KOPT-K1 (cell line): ENCODE data around the gene MYO7A.
"Not testable (repeated sequence)": the region's sequence is repeated elsewhere in the genome, so short reads cannot be mapped to it uniquely, and the experiment has no call there.

Experiments
- H3K27ac ChIP-seq: fragments of 200-600 bp; sonication (generic); 2 replicates; pipeline ENCODE4 v1.5.1; 2016; ENCODE audit warnings: antibody characterized with exemption, mild to moderate bottlenecking, low read depth, low read length; ENCODE audit not compliant: poor library complexity, severe bottlenecking
- H3K36me3 ChIP-seq: fragments of 200-600 bp; sonication (generic); 2 replicates; pipeline ENCODE4 v1.5.1; 2017; ENCODE audit warnings: antibody characterized with exemption, mild to moderate bottlenecking, low read length, moderate library complexity; ENCODE audit not compliant: insufficient read depth
- H3K9me3 ChIP-seq: fragments of 200-600 bp; sonication (generic); 2 replicates; pipeline ENCODE4 v1.5.1; 2017; ENCODE audit warnings: antibody characterized with exemption, low read length, mild to moderate bottlenecking; ENCODE audit not compliant: insufficient read depth, poor library complexity, severe bottlenecking

Gene MYO7A

DNA sequence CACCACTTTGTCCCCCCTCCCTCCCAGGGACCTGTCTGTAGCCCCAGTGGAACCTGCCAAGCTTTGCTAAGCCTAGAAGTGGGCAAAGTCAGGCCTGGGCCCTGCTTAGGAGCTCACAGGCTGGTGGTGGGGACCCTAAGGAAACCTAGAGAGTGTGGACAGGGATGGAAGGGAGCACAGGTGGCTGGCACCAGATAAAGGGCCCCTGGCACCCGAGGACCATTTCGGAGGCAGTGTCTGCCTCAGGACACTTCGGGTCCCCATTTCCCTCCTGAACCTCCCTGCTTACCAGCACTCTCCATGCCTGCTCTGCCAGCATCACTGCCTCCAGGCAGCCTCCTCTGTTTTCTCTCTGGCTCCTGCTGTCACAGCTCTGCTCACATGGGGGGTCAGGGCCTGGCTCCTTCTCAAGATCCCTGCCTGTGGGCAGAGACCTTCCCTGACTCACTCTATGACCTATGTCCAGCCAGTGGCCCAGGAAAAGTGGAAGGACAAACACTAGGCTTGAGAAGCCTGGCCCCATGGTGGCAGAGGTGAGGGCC lies 39.0 kb upstream of the MYO7A start:
- H3K27ac ChIP-seq = no peak overlapping the region
- H3K9me3 ChIP-seq = no peaks in the 10 kb centered on the region
- H3K36me3 ChIP-seq = no peaks in the 10 kb centered on the region

DNA sequence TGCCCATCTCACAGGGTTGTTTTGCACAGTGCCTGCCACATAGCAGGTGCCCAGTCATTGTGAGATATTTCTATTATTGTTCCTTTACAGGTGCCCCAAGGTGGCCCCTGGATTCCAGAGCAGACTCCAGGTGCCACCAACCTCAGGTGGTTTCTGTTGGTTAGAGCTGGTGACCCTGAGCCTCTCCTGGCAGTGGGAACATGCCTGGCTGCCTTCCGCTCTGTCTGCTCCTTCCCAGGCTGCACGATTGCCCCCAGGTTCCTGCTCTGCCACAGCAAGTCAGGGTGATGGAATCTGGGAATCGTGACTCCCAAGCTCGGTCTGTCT lies 38.0 kb upstream of the MYO7A start:
- H3K36me3 ChIP-seq = no peaks in the 10 kb centered on the region
- H3K27ac ChIP-seq = no peak overlapping the region
- H3K9me3 ChIP-seq = no peaks in the 10 kb centered on the region

- Histone ChIP-seq H3K36me3 (no peaks in the 10 kb centered on the region), H3K27ac (no peak overlapping the region), H3K9me3 (no peaks in the 10 kb centered on the region)
These were observed 37.5 kb upstream of the MYO7A start for GRCh38 chr11:77090373-77091111.

DNA sequence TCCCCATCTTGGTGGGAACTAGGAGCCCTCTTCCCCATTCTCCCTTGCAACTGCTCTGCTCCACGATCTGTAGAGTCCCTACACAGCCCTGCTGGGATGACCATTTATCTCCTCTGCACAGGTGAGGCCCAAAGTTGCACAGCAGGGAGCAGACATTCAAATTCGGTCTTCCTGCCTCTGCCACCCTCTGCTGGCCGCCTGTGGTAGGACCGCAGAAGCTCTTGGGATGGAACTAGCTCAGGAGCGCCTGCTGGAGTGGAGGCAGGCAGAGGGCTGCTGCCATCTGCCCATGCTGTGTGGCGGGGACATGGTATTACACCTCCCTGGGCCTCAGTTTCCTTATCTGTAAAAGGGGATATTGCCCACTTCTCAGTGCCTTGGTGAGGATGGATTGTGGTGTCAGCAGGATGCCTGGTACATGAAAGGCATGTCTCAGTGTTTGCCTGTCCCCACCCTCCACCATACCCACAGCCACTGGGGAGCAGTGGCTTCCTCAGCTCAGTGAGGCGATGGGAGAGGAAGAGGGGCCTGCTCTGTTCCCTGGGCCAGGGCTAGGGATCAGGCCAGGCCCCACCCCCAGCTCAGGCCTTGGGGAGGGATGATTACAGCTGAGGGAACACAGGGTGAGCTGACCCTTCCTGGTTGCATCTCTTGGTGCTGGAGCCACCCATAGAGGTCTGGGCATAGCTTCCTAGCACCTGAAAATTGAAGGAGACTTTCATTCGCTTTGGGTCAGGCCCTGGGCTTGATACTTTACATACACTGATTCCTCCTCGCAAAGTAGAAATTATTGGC lies 36.7 kb upstream of the MYO7A start:
- H3K36me3 ChIP-seq = no peaks in the 10 kb centered on the region
- H3K27ac ChIP-seq = no peak overlapping the region
- H3K9me3 ChIP-seq = no peaks in the 10 kb centered on the region

DNA sequence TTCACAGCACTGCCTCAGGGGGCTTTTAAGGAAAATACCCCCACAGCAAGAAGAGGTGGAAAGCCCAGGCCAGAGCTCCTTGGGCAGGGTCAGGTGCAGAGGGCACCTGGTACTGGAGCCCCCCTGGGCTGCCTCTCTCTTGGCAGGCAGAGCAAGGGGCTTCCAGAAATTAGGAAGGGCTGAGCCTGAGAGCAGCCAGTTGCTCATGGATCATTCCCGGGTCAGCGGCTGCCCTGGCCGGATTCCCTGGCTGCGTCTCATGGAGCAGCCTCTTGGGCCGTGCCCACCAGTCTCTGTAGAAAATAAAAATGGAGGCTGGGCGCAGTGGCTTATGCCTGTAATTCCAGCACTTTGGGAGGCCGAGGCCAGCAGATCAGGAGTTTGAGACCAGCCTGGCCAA lies 35.7 kb upstream of the MYO7A start:
- Histone ChIP-seq H3K27ac (no peak overlapping the region), H3K36me3 (no peaks in the 10 kb centered on the region), H3K9me3 (no peaks in the 10 kb centered on the region)

DNA sequence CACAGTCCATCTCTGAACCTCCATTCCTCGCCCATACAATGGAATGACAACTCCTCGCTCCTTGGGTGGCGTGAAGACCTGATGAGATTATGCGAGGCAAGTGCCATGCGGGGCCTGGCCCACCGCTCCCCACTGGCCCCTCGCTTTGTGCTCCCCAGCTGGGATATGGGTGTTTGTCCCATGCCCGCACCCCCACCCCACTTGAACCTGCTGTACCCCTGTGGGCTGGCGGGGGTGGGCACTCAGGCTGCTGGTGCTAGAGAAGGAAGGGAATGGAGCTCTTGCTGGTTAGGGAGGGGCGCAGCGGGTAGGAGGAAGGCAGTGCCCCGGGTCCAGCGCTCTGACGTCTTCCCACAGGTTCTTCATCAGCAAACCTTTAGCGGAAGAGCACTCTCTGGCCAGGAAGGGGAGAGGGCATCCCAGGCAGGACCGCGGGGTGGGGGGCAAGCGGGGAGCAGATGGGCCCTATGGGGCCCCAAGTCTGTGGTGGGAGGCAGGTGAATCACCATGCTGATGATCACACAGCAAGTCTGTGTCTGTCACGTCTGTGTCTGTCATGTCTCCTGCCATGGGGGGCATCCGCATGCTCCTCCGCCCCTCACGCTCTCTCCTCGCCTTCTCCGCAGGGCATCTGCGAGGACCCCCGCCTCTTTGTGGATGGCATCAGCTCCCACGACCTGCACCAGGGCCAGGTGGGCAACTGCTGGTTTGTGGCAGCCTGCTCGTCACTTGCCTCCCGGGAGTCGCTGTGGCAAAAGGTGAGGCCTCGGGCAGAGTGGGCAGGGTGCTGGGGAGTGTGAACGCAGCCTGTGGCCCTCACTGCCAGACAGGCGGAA lies 34.8 kb upstream of the MYO7A start:
- Histone ChIP-seq H3K36me3 (no peaks in the 10 kb centered on the region), H3K9me3 (no peaks in the 10 kb centered on the region), H3K27ac (no peak overlapping the region)

DNA sequence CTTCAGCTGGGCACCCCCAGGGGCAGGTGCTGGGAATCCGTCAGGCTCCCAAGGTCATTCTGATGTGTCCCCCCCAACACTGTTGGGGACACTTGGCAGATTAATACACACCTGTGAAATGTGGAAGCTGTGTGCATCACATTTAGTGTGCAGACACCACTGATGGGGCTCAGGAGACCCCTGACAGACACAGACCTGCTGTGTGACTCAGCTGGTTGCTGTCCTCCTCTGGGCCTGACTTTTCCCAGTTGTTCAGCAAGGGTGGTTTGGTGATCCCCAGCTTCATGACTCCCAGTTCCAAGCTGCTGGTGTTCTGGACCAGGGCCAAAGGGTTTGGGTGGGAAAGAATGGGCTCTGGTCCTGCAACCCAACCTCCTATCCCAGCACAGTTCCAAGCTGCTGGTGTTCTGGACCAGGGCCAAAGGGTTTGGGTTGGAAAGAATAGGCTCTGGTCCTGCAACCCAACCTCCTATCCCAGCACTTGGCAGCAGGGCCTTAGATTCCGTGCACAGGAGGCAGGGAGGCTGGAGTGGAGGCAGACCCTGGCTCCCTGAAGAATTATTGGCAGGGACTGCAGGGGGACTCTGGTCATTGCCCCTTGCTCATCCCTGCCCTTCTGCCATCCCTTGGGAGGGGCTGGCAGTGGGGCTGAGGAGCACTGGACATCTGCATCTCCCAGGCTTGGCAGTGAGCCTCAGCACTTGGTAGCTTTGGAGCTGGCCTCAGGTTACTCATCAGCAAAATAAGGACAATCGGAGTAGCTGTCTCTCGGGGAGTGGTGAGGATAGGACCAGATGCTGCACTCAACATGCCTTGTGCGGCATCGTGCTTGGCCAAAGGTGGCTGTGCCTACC lies 33.8 kb upstream of the MYO7A start:
- H3K9me3 ChIP-seq = no peaks in the 10 kb centered on the region
- H3K36me3 ChIP-seq = no peaks in the 10 kb centered on the region
- H3K27ac ChIP-seq = no peak overlapping the region

DNA sequence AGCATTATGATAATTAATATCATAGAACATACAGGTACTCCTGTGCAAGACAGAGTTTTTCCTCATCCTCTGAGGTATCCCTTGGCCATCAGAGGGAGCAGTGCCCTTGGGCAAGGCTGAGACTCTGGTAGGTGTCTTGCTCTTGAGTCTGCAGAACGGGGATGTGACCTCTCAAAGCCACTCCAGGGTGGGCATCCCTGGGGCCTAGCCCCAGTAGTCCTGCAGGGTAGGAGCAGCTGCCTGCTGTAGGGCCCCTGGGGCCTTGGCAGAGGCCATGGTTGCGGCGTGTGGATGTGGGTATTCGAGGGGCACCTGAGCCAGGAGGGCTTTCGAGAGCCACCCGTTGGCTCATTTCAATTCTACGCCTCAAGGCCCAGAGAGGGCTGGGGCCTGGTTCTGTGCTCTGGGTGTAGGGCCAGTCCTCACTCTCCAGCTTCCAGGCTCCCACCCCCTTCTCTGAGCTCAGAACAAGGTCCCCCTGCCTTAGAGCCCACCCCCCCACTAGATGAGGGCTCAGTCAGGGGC lies 33.1 kb upstream of the MYO7A start:
- Histone ChIP-seq H3K9me3 (no peaks in the 10 kb centered on the region), H3K27ac (no peak overlapping the region), H3K36me3 (no peaks in the 10 kb centered on the region)

- no peaks in the 10 kb centered on the region for H3K36me3 ChIP-seq
- H3K9me3 ChIP-seq = no peaks in the 10 kb centered on the region
- no peak overlapping the region for H3K27ac ChIP-seq
These were observed 32.2 kb upstream of the MYO7A start for GRCh38 chr11:77095551-77096490.

GRCh38 chr11:77096591-77097019 lies 31.4 kb upstream of the MYO7A start:
- H3K9me3 ChIP-seq = no peaks in the 10 kb centered on the region
- H3K36me3 ChIP-seq = no peaks in the 10 kb centered on the region
- no peak overlapping the region for H3K27ac ChIP-seq

DNA sequence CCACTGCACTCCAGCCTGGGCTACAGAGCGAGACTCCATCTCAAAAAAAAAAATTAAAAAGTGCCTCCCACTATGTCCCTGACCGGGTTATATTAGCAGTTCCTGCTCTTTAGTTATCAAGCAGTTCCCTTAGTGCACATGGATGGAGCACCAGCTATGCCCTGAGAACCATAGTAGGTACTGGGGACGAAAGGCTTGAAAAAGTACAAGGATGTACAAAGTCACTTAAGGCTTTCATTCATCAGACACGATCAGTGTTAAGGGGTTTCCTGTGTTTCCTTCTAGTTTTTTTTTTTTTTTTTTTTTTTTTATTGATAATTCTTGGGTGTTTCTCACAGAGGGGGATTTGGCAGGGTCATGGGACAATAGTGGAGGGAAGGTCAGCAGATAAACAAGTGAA lies 30.9 kb upstream of the MYO7A start:
- H3K9me3 ChIP-seq, H3K36me3 ChIP-seq, H3K27ac ChIP-seq: not testable (repeated sequence)

GRCh38 chr11:77100166-77101042 lies 27.6 kb upstream of the MYO7A start:
- no peak overlapping the region for H3K27ac ChIP-seq

More at GRCh38 chr11:77100166-77101042, 27.6 kb upstream of the MYO7A start:
- Histone ChIP-seq H3K9me3 (no peaks in the 10 kb centered on the region), H3K36me3 (no peaks in the 10 kb centered on the region)
